ENCODE data around the gene IQCH.

IQCH gene

GRCh38 chr15:67303490-67304363 lies 49.1 kb downstream of the IQCH start:
- DNase-seq: no peak

GRCh38 chr15:67304778-67305177 lies 50.2 kb downstream of the IQCH start:
- no peak for DNase-seq

- no peak for DNase-seq
Measured at GRCh38 chr15:67305506-67305905, 50.9 kb downstream of the IQCH start.

GRCh38 chr15:67307156-67307555 lies 52.6 kb downstream of the IQCH start:
- no peak for DNase-seq

GRCh38 chr15:67307889-67308597 lies 53.5 kb downstream of the IQCH start:
- DNase-seq: no peak

- DNase-seq: no peak
Measured at GRCh38 chr15:67311731-67312130, 57.1 kb downstream of the IQCH start.

- DNase-seq: no peak
Measured at GRCh38 chr15:67319961-67320360, 65.4 kb downstream of the IQCH start.

- DNase-seq: no peak
Measured at GRCh38 chr15:67321352-67321751, 66.8 kb downstream of the IQCH start.

- no peak for DNase-seq
Measured at GRCh38 chr15:67322481-67322880, 67.9 kb downstream of the IQCH start.

- DNase-seq: no peak
Measured at GRCh38 chr15:67327312-67327711, 72.7 kb downstream of the IQCH start.

- DNase-seq: no peak
Measured at GRCh38 chr15:67327737-67328136, 73.2 kb downstream of the IQCH start.

- no peak for DNase-seq
Measured at GRCh38 chr15:67329984-67330733, 75.6 kb downstream of the IQCH start.

- no peak for DNase-seq
Measured at GRCh38 chr15:67331676-67332075, 77.1 kb downstream of the IQCH start.

GRCh38 chr15:67335026-67335425 lies 80.4 kb downstream of the IQCH start:
- no peak for DNase-seq

GRCh38 chr15:67335534-67336222 lies 81.1 kb downstream of the IQCH start:
- no peak for DNase-seq

- DNase-seq: no peak
Measured at GRCh38 chr15:67340630-67341029, 86.0 kb downstream of the IQCH start.

GRCh38 chr15:67341539-67341938 lies 87.0 kb downstream of the IQCH start:
- DNase-seq: no peak

GRCh38 chr15:67343206-67343605 lies 88.6 kb downstream of the IQCH start:
- DNase-seq: no peak

GRCh38 chr15:67349634-67350033 lies 95.0 kb downstream of the IQCH start:
- DNase-seq: no peak

GRCh38 chr15:67350042-67350441 lies 95.5 kb downstream of the IQCH start:
- no peak for DNase-seq

- DNase-seq: no peak
Measured at GRCh38 chr15:67358391-67358790, 103.8 kb downstream of the IQCH start.

GRCh38 chr15:67358812-67359211 lies 104.2 kb downstream of the IQCH start:
- DNase-seq: no peak

All from stimulated activated CD4-positive, alpha-beta T cell treated with anti-CD3 and anti-CD28 coated beads, Interleukin-12 subunit alpha, Interleukin-12 subunit beta, amount 100 ng/mL, for 4 hours (primary cell).